ENCODE measurements around the gene OR4A16.

Gene OR4A16, protein sequence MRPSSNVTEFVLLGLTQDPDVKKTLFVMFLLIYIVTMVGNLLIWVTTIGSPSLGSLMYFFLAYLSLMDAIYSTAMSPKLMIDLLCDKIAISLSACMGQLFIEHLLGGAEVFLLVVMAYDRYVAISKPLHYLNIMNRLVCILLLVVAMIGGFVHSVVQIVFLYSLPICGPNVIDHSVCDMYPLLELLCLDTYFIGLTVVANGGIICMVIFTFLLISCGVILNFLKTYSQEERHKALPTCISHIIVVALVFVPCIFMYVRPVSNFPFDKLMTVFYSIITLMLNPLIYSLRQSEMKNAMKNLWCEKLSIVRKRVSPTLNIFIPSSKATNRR

GRCh38 chr11:55342901-55343300, at the start of gene OR4A16:
TSS of gene OR4A16 (plus strand) at chr11:55343201. CDS start at chr11:55343201, 0 bp downstream.
- no peak for DNase-seq

DNA sequence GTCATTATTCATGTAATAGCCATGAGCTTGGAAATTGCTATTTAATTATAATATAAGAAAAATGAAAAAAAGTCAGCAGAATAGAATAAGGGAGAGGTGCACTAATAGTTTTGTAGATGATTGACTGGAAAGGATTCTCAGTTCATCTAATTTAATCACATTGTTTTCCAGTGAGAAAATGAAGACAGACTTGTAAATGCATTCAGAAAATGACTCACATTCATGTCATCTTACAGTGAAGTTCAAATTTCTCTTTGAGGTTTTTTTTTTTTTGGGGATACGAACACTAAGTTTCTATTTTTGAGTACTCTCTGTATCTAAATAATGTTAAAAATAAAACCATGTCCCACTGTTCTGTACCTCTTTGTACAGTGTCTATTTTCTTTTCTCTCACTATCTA, 18.5 kb upstream of the OR4A16 start:
- DNase-seq: no peak

GRCh38 chr11:55345306-55345705, 2.3 kb downstream of the OR4A16 start:
- DNase-seq: no peak

DNA sequence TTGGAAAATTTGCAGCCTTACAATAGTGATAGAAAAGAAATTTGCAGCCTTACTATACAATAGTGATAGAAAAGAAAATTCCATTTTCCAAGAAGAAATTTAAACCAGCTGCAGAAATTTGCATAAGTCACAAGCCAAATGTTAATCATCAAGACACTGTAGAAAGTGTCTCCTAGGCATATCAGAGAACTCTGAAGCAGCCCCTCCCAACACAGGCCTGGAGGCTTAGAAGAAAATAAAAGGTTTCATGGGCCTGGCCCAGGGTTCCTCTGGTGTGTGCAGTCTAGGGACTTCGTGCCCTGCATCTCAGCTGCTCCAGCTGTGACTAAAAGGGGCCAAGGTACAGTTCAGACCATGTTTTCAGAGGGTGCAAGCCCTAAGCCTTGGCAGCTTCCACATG, 6.0 kb downstream of the OR4A16 start:
- no peak for DNase-seq

GRCh38 chr11:55357560-55358184, 14.7 kb downstream of the OR4A16 start:
- DNase-seq: peak; percentile 17

- DNase-seq: no peak
Observed at GRCh38 chr11:55367674-55368073, 24.7 kb downstream of the OR4A16 start, which contains the start of gene OR4A15. TSS of gene OR4A15 (plus strand) at chr11:55367974. CDS start at chr11:55367974, 0 bp downstream.
